Vagina (tissue), 2 donors: ENCODE results near the gene YAP1.

Source experiments
- CTCF ChIP-seq, 3 experiments: fragments of 450-650 bp in 2 of 3; fragments of 200-600 bp in 1 of 3; sonication (generic) in 1 of 3; IDR thresholded peaks; one replicate each; pipeline ENCODE4 v1.5.1; 2017 to 2019; ENCODE audit warnings: antibody characterized with exemption in 3 of 3, mild to moderate bottlenecking in 2 of 3, moderate library complexity in 2 of 3
- POLR2A ChIP-seq, 2 donors: fragments of 450-650 bp; IDR thresholded peaks; one replicate each; pipeline ENCODE4 v1.6.1; 2017; ENCODE audit warnings: antibody characterized with exemption in 2 of 2, mild to moderate bottlenecking in 2 of 2, moderate library complexity in 2 of 2
- POLR2AphosphoS5 ChIP-seq, 2 donors: sonication (generic); formaldehyde crosslinking; IDR thresholded peaks; one replicate each; pipeline ENCODE4 v1.9.0; 2017; ENCODE audit warnings: antibody characterized with exemption in 2 of 2, mild to moderate bottlenecking in 2 of 2, low read depth in 1 of 2; ENCODE audit not compliant: insufficient read depth in 1 of 2

GRCh38 chr11:102070766-102071165 lies 39.5 kb upstream of the YAP1 start:
- TF ChIP-seq CTCF (IDR thresholded peaks at IDR 0.05): no peak
- TF ChIP-seq POLR2A (IDR thresholded peaks at IDR 0.05): no peak
- TF ChIP-seq POLR2AphosphoS5 (IDR thresholded peaks at IDR 0.05; ENCODE audit: insufficient read depth in 1 of 2, low read depth in 1 of 2): no peak
